Gastroesophageal sphincter (tissue), 4 donors: ENCODE data around the gene ZSWIM5. TPM values are rescaled to one million over a fixed set of nuclear protein-coding genes. Genes with fewer than 3 reads are reported as not detected.
"Not testable (repeated sequence)": the region's sequence is repeated elsewhere in the genome, so short reads cannot be mapped to it uniquely, and the experiment has no call there.

ENCODE experiments used
- ATAC-seq: fragments of 150-250 bp; one replicate; pipeline ENCODE4 v1.9.1; 2016; ENCODE audit warnings: mild to moderate bottlenecking, moderate library complexity
- H3K27ac ChIP-seq, 4 donors: fragments of 200-600 bp; sonication (generic) in 3 of 4; 1 replicate in 3 of 4; 2 replicates in 1 of 4; pipeline ENCODE4 v1.5.1; 2016 to 2019
- H3K27me3 ChIP-seq: fragments of 200-600 bp; sonication (generic); one replicate; pipeline ENCODE4 v1.5.1; 2019
- H3K36me3 ChIP-seq, 2 donors: fragments of 200-600 bp; sonication (generic); one replicate each; pipeline ENCODE4 v1.5.1; 2019; ENCODE audit warnings: control low read depth in 1 of 2
- H3K4me1 ChIP-seq, 3 donors: fragments of 200-600 bp; sonication (generic); 1 replicate in 2 of 3; 2 replicates in 1 of 3; pipeline ENCODE4 v1.5.1; 2016 to 2019; ENCODE audit warnings: control low read depth in 2 of 3
- H3K4me3 ChIP-seq, 2 donors: fragments of 200-600 bp; sonication (generic); one replicate each; pipeline ENCODE4 v1.5.1; 2019; ENCODE audit warnings: mild to moderate bottlenecking in 1 of 2, moderate library complexity in 1 of 2
- H3K9me3 ChIP-seq, 3 donors: fragments of 200-600 bp; sonication (generic); one replicate each; pipeline ENCODE4 v1.5.1; 2017 to 2019; ENCODE audit warnings: control low read depth in 2 of 3
- CTCF ChIP-seq, 4 experiments: fragments of 200-600 bp in 2 of 4; fragments of 450-650 bp in 2 of 4; sonication (generic) in 1 of 4; IDR thresholded peaks; one replicate each; pipeline ENCODE4 v1.5.1; 2017 to 2019; ENCODE audit warnings: antibody characterized with exemption in 4 of 4, mild to moderate bottlenecking in 2 of 4, moderate library complexity in 2 of 4
- EP300 ChIP-seq: sonication (generic); formaldehyde crosslinking; IDR thresholded peaks from one replicate; pipeline ENCODE4 v1.6.1; 2017; ENCODE audit warnings: antibody characterized with exemption, mild to moderate bottlenecking
- POLR2A ChIP-seq, 2 donors: fragments of 450-650 bp; IDR thresholded peaks; one replicate each; pipeline ENCODE4 v1.6.1; 2017; ENCODE audit warnings: antibody characterized with exemption in 2 of 2, mild to moderate bottlenecking in 2 of 2, moderate library complexity in 1 of 2
- POLR2AphosphoS5 ChIP-seq: sonication (generic); formaldehyde crosslinking; IDR thresholded peaks from one replicate; pipeline ENCODE4 v1.6.1; 2017; ENCODE audit warnings: antibody characterized with exemption
- WGBS, 2 donors: methylation state at CpG; one replicate each; pipeline ENCODE4 v1.1.5; 2018; ENCODE audit warnings: low coverage in 1 of 2; 5-methylcytosine and 5-hydroxymethylcytosine counted together
- total RNA-seq, 4 donors: library from RNA; depleted of rRNA; stranded (reverse); fragments of >200 nt; gene quantifications; one replicate each; pipeline ENCODE4 v1.1.0, GENCODE V29; 2016

Gene ZSWIM5
- total RNA-seq, 4 donors from 2014 or later, result 3.3 to 8.1 (median 5.8) TPM

- no peak for ATAC-seq
- 96 to 100% methylated on average over 2 of the region's 2 CpGs for WGBS, 2 donors
- H3K36me3 ChIP-seq, result no peaks in the 10 kb centered on the region
These were observed 83.0 kb downstream of the ZSWIM5 start for GRCh38 chr1:45123358-45123757.

DNA sequence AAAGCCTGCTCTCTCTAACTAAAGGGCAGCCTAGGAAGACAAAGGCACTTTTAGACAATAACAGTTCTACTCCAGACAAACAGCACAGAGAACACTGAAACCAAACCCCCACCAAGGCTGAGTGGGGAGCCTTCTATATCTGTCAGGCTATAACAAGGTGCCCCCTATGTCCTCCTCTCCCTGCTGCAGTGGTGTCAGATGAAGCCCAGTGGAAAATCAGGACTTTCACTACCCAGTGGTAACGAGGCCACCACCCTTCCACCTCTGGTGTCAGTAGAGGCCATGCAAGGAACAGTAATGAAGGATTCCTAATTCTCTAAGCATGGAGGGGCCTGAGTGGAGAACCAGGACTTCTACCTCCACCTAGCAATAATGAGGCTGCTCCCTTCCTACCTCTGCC, 83.7 kb downstream of the ZSWIM5 start:
- no peak for ATAC-seq
- Histone ChIP-seq H3K4me3 (no peak overlapping the region), H3K4me1 (no peaks in the 10 kb centered on the region), H3K9me3 (no peaks in the 10 kb centered on the region), H3K36me3 (no peaks in the 10 kb centered on the region), H3K27me3 (no peaks in the 10 kb centered on the region), H3K27ac (no peak overlapping the region)
- WGBS, 2 donors, result no CpG with 5 or more reads among the region's 1 CpG
- no peak for TF ChIP-seq CTCF (IDR thresholded peaks at IDR 0.05)
- TF ChIP-seq EP300, result no peak
- TF ChIP-seq POLR2AphosphoS5, result no peak
- TF ChIP-seq POLR2A (IDR thresholded peaks at IDR 0.05), result no peak

More at GRCh38 chr1:45123358-45123757, 83.0 kb downstream of the ZSWIM5 start:
- Histone ChIP-seq H3K4me3 (no peak overlapping the region), H3K4me1 (no peaks in the 10 kb centered on the region), H3K27me3 (no peaks in the 10 kb centered on the region), H3K9me3 (no peaks in the 10 kb centered on the region), H3K27ac (no peak overlapping the region)
- no peak for TF ChIP-seq POLR2AphosphoS5
- no peak for TF ChIP-seq EP300
- TF ChIP-seq CTCF (IDR thresholded peaks at IDR 0.05), result no peak
- TF ChIP-seq POLR2A (IDR thresholded peaks at IDR 0.05), result no peak

DNA sequence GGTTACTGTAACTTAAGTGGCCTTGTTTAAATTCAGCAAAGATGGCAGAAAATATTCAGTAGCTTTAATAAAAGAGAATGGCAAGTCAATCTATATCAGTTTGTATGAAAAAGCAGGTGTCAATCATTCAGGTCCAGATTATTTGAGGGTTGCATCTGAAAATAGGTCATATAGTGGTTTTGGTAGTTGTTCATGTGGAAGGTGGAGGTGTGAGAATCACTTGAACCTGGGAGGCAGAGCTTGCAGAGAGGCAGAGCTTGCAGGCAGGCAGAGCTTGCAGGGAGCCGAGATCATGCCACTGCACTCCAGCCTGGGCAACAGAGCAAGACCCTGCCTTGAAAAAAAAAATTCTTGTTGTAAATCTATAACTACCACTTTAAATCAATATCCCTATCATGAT, 88.6 kb downstream of the ZSWIM5 start:
- WGBS, 2 donors, result 78 to 100% methylated on average over 1 of the region's 1 CpG
- Histone ChIP-seq H3K9me3 (no peaks in the 10 kb centered on the region), H3K27me3 (no peaks in the 10 kb centered on the region), H3K27ac (no peak overlapping the region), H3K4me3 (no peak overlapping the region), H3K4me1 (no peaks in the 10 kb centered on the region), H3K36me3 (peaks cover 0 to 5% of the 10 kb centered on the region in 2 donors)
- no peak for TF ChIP-seq CTCF (IDR thresholded peaks at IDR 0.05)
- no peak for TF ChIP-seq POLR2AphosphoS5
- TF ChIP-seq EP300, result no peak
- no peak for TF ChIP-seq POLR2A (IDR thresholded peaks at IDR 0.05)
- no peak for ATAC-seq

DNA sequence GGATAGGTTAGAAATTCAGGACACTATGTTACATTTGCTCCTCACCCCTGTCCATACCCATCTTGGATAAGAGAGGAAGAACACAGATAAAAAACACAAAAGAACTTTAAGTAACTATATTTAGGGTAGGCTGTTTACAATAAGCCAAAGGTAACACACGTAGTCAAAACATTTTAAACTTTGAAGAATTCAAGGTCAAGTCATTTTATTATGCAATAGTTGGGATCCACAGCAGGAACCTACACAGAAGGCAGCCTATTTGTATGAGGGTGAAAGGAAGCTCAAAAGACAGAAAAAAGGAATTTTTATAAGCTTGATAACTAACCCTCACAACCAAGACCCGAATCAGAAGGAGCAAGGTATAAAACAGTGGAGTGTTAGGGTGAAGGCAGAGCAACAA, 89.6 kb downstream of the ZSWIM5 start:
- H3K36me3 ChIP-seq, result peaks cover 0 to 5% of the 10 kb centered on the region in 2 donors
- H3K27me3 ChIP-seq, result no peaks in the 10 kb centered on the region
- no peak overlapping the region for H3K27ac ChIP-seq
- WGBS, 2 donors, result 58% methylated on average over 2 of the region's 2 CpGs
- ATAC-seq, result no peak
- H3K4me3 ChIP-seq, result no peak overlapping the region
- no peaks in the 10 kb centered on the region for H3K9me3 ChIP-seq
- no peak for TF ChIP-seq EP300
- no peak for TF ChIP-seq CTCF (IDR thresholded peaks at IDR 0.05)
- TF ChIP-seq POLR2AphosphoS5, result no peak
- TF ChIP-seq POLR2A (IDR thresholded peaks at IDR 0.05), result no peak
- H3K4me1 ChIP-seq, result no peaks in the 10 kb centered on the region

DNA sequence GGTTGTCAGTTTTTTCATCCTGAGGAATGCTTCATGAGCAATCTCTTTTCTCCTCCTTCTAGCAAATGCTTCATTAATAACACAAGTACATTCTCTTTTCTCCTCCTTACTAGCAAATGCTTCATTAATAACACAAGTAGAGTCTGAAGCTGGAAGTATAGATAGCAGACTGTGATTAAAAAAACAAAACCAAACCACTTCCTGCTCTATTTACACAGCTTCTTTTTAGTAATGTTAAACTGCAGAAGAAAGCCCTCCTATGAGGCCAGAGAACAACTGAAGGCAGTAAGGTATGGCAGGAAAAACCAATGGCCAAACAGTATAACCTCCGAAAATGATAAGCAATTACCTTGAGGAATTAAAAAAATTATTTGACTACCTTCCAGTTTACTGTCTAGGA, 90.1 kb downstream of the ZSWIM5 start:
- 75% methylated on average over 1 of the region's 1 CpG for WGBS, 2 donors
- H3K4me3 ChIP-seq, result no peak overlapping the region

DNA sequence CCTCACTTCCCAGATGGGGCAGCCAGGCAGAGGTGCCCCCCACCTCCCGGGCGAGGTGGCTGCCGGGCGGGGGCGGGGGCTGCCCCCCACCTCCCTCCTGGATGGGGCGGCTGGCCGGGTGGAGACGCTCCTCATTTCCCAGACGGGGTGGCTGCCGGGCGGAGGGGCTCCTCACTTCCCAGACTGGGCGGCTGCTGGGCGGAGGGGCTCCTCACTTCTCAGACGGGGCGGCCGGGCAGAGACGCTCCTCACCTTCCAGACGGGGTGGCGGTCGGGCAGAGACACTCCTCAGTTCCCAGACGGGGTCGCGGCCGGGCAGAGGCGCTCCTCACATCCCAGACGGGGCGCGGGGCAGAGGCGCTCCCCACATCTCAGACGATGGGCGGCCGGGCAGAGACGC, 91.2 kb downstream of the ZSWIM5 start:
- not testable (repeated sequence) for H3K27me3 ChIP-seq, H3K4me3 ChIP-seq, H3K36me3 ChIP-seq, H3K9me3 ChIP-seq, H3K27ac ChIP-seq, H3K4me1 ChIP-seq, ATAC-seq
- WGBS, 2 donors, result no CpG with 5 or more reads among the region's 33 CpGs

More for the DNA sequence above, 90.1 kb downstream of the ZSWIM5 start:
- Histone ChIP-seq H3K36me3 (peaks cover 0 to 5% of the 10 kb centered on the region in 2 donors), H3K4me1 (no peaks in the 10 kb centered on the region), H3K27me3 (no peaks in the 10 kb centered on the region), H3K9me3 (peaks cover 0 to 1% (median 0%) of the 10 kb centered on the region in 3 donors), H3K27ac (no peak overlapping the region)
- ATAC-seq, result no peak
- TF ChIP-seq EP300 (no peak), POLR2AphosphoS5 (no peak), POLR2A (IDR thresholded peaks at IDR 0.05) (no peak), CTCF (IDR thresholded peaks at IDR 0.05) (no peak)
